ENCODE measurements around the gene SIX4. TPM values are rescaled to one million over a fixed set of nuclear protein-coding genes. Genes with fewer than 3 reads are reported as not detected.

Gene SIX4
- total RNA-seq, 1 donor, result 14.7 TPM

DNA sequence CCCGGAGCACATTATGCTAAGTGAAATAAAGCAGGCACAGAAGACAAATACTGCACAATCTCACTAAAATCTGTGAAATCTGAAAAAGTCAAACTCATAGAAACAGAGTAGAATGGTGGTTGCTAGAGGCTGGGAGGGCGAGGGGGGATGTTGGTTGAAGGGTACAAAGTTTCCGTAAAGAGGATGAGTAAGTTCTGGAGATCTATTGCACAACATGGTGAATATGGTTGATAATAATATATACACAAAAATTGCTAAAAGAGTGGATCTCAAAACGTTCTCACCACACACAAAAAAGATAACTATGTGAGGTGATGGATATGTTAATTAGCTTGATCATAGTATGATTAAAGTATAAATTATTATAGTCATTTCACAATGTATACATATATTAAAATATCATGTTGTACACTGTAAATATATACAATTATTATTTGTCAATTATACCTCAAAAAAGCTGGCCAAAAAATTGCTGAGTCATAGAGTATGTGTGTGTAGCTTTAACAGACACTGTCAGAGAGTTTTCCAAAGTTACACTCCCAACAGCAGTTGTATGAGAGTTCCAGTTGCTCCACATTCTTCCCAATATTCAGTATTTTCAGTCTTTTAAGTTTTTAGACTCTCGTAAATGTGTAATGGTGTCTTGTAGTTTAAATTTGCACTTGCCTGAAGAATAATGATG, 55.6 kb downstream of the SIX4 start:
- no peak for DNase-seq (ENCODE audit: low read depth)
- H3K4me3 ChIP-seq (ENCODE audit: low read depth, low read length), result no peak overlapping the region
- no peak for TF ChIP-seq CTCF (IDR thresholded peaks at IDR 0.05; ENCODE audit: insufficient read depth, low read depth, low read length)

GRCh38 chr14:60665177-60665550, 59.0 kb downstream of the SIX4 start:
- TF ChIP-seq CTCF (IDR thresholded peaks at IDR 0.05; ENCODE audit: insufficient read depth, low read depth, low read length), result no peak
- no peak for DNase-seq (ENCODE audit: low read depth)
- H3K4me3 ChIP-seq (ENCODE audit: low read depth, low read length), result no peak overlapping the region

- no peak overlapping the region for H3K4me3 ChIP-seq (ENCODE audit: low read depth, low read length)
- DNase-seq (ENCODE audit: low read depth), result no peak
- TF ChIP-seq CTCF (IDR thresholded peaks at IDR 0.05; ENCODE audit: insufficient read depth, low read depth, low read length), result no peak
Measured at GRCh38 chr14:60662982-60663381, 61.2 kb downstream of the SIX4 start.

DNA sequence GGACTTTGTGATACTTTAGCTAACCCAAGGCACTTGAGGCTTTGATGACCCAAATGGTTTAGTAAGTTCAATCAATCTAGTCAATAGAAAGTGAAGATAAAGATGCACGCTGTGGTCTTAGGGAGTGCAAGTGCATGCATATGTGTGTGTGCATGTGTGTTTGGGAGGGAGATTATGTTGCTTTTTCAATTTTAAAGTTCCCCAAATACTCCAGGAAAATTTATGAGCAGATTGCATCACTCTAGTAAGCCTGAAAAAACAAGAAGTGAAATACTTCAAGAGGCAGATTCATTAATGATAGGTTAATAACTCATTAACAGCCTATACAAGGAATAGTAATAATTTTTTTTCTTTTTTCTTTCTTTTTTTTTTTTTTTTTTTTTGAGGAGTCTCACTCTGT, 62.4 kb downstream of the SIX4 start:
- no peak for TF ChIP-seq CTCF (IDR thresholded peaks at IDR 0.05; ENCODE audit: insufficient read depth, low read depth, low read length)
- DNase-seq (ENCODE audit: low read depth), result no peak
- H3K4me3 ChIP-seq (ENCODE audit: low read depth, low read length), result no peak overlapping the region

Other genes starting within 250 kb of the SIX4 start
- gene C14orf39, start 238.3 kb downstream of the SIX4 start, total RNA-seq, result under 0.01 TPM in 1 of 2 replicates, not detected in the other
- not detected in 2 replicates for gene SIX6, start 215.2 kb downstream of the SIX4 start, total RNA-seq
- under 0.01 and 0.64 TPM in 2 replicates for gene SIX1, start 74.9 kb downstream of the SIX4 start, total RNA-seq
- gene MNAT1, start 10.4 kb upstream of the SIX4 start, total RNA-seq, result 59.3 and 71.7 TPM in 2 replicates

Data from fibroblast of villous mesenchyme (primary cell).